Ammon's horn (tissue), 1 donor: ENCODE results near the gene FZD7.

Experiments used
- DNase-seq: peaks from one replicate; pipeline ENCODE4 v3.0.0-alpha.2; 2016; ENCODE audit warnings: low spot score

FZD7 gene

GRCh38 chr2:202037086-202037485 lies 3.4 kb downstream of the FZD7 start:
- no peak for DNase-seq

- DNase-seq, result no peak
Observed at GRCh38 chr2:202038471-202039277, 5.0 kb downstream of the FZD7 start.

DNA sequence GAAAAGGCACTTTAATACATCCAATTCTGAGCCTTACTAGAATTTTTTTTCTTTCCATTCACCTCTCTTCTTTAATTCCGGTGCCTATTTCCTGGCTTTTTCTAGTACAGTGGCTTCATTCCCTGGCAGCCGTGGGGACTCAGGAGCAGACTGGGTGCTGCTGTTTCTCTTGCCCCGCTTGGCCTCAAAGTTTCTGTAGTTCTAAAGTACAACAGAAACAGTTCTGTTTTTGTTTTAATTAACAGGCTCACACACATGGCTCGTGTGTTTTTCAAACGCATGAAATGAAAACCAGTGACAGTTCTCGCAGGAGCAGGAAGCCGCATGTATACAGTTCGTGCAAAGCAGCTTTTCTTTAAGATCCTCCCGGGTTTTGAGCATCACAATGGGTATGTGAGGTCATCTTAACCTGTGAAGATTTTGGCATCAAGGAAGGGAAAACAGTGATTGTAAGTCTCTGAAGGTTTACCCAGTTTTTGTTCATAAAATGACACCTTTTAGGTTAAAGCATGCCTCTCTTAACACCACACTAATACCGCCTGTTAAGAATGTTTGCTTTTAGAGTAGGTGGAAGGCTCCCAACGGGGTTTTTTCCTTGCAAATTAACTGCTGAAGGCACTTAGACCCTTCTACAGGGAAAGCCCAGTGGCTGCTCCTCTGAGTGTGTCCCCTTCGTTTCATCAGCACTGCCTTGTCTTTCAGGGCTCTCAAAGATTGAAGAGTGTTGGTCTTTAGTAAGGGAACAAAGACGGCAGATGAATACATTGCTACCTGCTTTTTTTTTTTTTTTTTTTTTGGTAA lies 5.8 kb downstream of the FZD7 start:
- DNase-seq, result no peak

DNA sequence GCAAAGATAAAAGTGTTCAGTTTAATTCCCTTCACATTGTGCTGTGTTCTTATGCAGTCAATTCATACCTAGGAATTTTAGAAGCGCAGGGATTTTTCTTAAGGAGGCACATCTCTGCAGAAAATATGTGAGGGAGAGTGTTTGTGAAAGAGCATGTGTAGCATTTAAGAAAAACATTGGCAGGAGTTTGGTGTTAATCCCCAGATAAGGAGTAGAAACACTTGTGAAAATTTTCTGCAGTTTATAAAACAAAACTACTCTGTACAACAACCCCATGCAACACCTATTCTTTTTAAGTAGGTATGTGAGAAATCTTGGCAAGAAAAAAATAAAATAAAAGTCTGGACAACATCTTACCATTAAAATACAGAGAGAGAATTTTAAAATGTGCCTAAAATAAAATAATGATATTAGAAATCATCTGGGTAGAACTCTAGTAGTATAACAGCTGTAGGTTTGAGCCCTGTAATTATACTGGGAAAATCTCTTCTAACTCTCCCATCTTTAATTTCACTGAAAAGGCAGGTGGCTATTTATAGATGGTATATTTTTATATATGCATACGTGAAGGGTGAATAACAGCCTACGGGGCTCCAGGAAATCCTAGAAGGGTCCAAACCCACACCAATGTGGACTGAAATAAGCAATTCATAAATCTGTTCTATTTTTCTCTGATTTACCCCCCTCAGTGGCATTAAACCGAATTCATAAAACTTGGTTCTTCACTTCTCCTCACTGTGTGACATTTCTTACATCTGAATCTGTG lies 6.6 kb downstream of the FZD7 start:
- DNase-seq, result no peak

DNA sequence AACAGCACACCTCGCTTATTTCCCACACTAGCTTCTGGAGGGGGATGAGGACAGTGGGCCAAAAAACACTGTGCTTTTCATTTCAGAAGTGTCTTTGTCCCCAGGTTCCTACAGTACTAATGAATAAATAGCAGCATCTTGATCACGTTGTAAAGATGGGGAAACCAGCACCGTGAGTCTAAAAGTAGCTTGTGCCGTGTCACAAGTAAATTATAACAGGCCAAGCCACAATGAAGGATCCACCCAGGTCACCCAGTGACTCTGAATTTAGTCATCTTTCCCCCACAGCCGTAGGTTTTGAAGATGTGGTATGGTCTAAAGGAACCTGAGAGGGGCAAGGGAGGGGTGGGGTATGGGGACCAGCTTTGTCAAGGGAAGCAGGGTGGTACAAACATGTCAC lies 8.8 kb downstream of the FZD7 start:
- no peak for DNase-seq

GRCh38 chr2:202043475-202043874 lies 9.8 kb downstream of the FZD7 start:
- no peak for DNase-seq

DNA sequence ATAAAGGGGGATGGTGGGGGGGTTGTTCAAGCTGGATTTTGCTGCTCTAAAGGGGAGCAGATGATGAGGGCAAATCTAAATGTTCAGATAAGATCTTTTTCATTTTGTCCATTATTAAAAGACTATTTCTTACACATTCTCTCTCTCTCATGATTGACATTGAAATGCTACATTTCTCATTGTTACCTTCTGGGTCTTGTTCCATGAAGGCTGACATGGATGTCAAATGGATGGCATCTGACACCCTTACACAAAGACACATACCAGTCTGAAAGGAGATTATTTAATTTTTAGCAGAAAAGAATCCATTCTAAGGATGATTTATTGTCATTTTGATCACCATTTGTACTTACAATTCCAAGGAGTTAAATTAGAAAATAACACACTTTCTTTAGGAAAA lies 11.1 kb downstream of the FZD7 start:
- DNase-seq, result no peak

GRCh38 chr2:202046572-202046971 lies 12.9 kb downstream of the FZD7 start:
- no peak for DNase-seq

DNA sequence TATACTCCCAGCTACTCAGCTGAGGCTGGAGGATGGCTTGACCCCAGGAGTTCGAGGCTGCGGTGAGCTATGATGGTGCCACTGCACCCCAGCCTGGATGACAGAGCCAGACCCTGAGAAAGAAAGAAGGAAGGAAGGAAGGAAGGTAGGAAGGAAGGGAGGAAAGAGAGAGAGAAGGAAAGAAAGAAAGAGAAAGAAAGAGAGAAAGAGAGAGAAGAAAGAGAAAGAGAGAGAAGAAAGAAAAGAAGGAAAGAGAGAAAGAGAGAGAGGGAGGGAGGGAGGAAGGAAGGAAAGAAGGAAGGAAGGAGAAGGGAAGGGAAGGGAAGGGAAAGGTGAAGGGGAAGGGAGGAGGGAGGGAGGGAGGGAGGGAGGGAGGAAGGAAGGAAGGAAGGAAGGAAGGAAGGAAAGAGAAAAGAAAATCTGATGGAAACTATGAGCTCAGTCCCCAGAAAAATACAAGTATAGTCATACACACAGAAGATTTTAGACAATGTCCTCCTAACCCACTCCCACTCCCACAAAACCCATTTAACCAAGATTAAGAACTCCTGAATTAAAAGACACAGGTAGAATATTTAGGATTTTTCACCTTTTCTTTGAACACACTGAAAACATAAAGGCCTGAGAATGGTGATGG lies 15.6 kb downstream of the FZD7 start:
- DNase-seq, result no peak

- DNase-seq, result no peak
Observed at GRCh38 chr2:202049840-202050239, 16.2 kb downstream of the FZD7 start.

DNA sequence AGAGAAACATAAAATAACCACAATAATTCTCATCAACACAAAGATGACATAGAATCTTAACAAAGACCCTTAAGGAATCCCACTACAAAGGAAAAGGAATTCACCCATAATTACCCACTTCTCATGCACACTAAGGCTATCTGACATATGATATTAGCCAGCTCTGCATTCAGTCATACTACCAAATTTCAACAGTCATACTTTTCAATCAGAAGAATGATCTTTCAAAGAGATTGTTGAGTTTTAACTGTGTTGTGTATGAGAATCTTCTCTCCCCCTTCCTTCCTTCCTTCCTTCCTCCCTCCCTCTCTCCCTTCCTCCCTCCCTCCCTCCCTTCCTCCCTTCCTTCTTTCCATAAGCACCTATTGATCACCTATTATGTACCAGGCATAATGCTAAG lies 17.0 kb downstream of the FZD7 start:
- DNase-seq, result no peak

- DNase-seq, result peak; percentile 47
Observed at GRCh38 chr2:202051499-202052161, 18.0 kb downstream of the FZD7 start.

DNA sequence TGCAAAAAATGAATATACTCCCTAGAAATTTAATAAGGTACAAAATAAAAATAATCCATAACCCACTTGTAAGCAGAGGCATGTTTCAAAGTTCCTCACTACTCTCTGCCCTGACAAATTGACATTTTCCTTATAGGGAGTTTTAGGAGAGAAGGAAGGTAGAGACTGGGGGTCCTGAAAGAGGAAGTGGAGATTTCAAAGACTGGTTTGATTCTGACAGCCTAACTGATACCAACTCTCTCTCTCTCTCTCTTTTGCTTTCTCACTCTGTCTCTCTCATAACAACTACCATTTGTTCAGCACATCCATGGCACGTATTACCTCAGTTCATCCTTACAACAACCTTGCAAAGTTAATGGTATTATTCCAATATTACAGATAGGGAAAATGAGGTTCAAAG lies 18.6 kb downstream of the FZD7 start:
- no peak for DNase-seq

DNA sequence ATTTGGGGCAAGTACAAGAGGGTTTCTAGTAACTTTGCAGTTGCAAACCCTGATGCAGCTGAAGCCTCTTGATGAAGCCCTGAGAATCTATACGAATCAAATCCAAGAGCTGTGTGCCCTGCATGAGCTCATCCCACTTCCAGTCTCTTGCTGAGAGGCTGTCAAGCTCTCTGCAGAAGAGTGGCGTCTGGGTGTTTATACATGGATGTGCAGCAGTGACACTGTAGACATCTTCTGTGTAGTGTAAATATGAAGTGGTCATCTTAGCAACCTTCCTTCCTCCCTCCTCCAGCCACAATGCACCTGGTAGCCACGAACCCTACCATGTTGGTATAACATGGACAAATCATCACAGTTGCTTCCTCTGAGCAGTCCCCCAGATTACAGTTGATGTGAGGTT lies 21.0 kb downstream of the FZD7 start:
- no peak for DNase-seq

DNA sequence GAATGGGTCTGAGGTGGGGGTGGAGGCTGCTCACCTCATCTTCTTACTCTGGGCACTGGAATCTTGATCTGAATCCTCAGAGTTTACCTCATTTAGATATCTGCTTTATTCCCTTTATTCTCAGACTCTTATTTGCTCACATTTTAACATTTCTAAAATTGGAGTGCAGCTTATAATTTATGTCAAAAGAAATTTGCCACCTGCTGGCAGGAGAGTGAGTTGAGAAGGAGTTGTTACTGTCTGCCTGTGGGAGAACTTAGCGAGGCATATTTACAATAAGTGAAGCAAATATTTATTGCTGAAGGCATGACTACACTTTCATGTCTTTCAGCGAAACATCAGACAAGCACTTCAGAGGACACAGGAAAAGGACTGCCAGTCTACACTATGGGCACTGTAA lies 23.0 kb downstream of the FZD7 start:
- DNase-seq, result no peak

- DNase-seq, result no peak
Observed at GRCh38 chr2:202060218-202060617, 26.6 kb downstream of the FZD7 start.

DNA sequence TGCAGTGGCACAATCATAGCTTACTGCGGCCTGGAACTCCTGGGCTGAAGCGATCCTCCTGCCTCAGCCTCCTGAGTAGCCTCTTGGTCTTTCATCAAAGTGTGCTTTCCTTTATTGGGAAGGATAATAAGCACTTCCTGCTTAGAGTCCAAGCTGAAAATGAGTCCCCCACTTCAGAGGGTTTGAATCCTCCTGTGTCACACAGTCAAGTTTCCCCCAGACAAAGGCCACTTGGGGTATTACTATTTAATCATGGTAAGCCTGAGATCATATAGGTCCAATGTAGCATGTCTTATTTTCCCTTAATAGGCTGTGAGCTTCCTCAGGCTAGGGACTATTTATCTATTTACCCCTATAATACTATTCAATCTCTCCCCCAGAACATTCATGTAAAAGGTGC lies 28.0 kb downstream of the FZD7 start:
- no peak for DNase-seq

DNA sequence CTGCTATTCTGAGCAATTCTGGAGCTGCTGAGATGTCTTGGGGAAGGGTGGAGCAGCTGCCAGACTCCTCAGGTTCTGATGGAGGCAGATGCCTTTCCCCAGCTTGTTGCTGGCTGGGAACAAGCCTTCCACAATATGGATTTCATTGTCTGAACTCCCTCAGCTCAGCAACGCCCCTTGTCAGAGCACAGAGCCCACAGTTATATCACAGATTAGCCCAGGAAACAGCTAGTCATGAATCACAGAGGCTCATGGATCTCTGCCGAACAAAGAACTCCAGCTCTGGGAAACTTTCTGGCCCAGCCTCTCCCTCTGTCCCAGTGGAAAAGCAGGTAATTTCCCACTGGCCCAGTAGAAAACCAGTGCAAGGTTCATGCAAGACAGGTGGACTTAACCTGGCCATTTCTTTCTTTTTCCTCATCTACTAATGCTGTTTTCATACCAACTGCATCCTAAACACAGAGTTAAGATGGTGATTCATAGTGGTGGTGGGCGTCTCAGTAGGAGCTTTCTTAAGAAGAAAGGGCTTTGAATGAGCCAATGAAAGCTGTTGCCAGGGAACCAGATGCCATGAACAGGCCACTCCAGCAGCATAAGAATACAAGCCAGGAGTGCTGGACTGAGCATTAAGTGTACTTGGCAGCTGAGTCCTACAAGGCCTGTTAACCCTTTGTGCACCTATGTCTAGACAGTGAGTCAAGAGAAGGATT lies 30.7 kb downstream of the FZD7 start:
- peak; percentile 63 for DNase-seq

GRCh38 chr2:202064881-202065230 lies 31.2 kb downstream of the FZD7 start:
- DNase-seq, result no peak

- DNase-seq, result no peak
Observed at GRCh38 chr2:202065876-202066275, 32.2 kb downstream of the FZD7 start.

DNA sequence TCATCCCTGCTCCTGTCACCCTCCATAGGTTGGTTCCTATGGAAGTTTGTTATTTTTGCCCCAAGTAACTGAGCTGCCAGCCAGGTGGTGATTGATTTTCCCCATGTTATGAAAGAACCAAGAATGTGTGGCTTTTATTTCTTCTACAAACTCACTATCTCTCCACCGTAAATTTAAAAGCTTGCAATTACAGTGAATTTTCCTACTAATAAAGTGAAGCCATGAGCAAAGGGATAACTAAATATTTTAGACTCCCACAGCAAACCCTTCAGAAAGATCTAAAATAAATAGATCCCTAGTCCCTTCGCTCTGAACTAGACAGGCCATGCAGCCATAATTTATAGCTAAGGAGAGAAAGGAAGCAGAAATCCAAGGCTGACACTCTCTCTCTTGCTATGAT lies 33.2 kb downstream of the FZD7 start:
- no peak for DNase-seq
